K562 treated with DMSO at 1 percent for 24 hours (cell line): ENCODE data around the gene CES1. TPM values are rescaled to one million over a fixed set of nuclear protein-coding genes. Genes with fewer than 3 reads are reported as not detected.

Experiments used
- total RNA-seq: library from RNA; unstranded; fragments of 300-600 nt; gene quantifications from 2 replicates; pipeline ENCODE4 v1.2.3, GENCODE V29; 2022; ENCODE audit warnings: low read depth; ENCODE audit not compliant: insufficient read depth

Gene CES1
- 0.90 and 1.0 TPM in 2 replicates for total RNA-seq

GRCh38 chr16:55832773-55833691 is at the start of gene CES1:
TSS of gene CES1 (minus strand) at chr16:55833096. CDS start at chr16:55833055, 41 bp downstream.

DNA sequence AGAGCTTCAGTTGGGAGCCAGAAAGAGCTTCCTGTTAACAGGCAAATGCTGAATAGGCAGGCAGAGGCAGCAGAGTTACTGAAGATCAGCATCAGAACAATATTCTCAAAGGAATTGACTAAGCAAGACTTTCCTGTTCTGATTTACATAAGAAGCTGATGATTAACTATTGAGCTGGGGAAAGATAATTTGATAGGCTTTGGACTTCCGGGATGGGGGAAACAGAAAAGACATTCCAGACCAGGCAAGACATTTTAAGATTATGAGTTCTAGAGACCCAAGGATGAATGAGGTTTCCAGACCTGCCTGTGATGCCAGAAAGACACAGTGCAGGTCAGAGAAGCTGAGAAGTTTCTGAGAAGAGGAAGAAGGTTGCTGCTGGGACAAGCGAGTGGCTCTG is 42.4 kb upstream of the CES1 start, which contains the start of gene CES5A:
Gene CES5A (minus strand): TSS at position 101 of the 400 bp plus-strand sequence. CDS start 152 bp downstream, outside the sequence.

Other genes with a start within 250 kb of the CES1 start
- gene SLC6A2, start 177.1 kb downstream of the CES1 start, total RNA-seq = 0.10 TPM in 1 of 2 replicates, not detected in the other
- gene CES5A, start 42.3 kb upstream of the CES1 start, total RNA-seq = 0.25 TPM in 1 of 2 replicates, not detected in the other